Panc1 (cell line): ENCODE results near the gene ZNF580.

Experiments
- CTCF ChIP-seq: fragments of 450-650 bp; IDR thresholded peaks from 2 replicates; pipeline ENCODE4 v1.5.1; 2017; ENCODE audit warnings: mild to moderate bottlenecking
- POLR2AphosphoS5 ChIP-seq: IDR thresholded peaks from 2 replicates; pipeline ENCODE4 v1.6.1; 2012; ENCODE audit warnings: mild to moderate bottlenecking, low read depth, low read length, moderate library complexity
- TF ChIP-seq, protein P1 (sequence below), 2 experiments: IDR thresholded peaks; 2 replicates each; pipeline ENCODE4 v1.6.1; 2011 to 2012; ENCODE audit warnings: low read depth in 2 of 2, control low read depth in 1 of 2, low read length in 1 of 2, mild to moderate bottlenecking in 1 of 2, moderate library complexity in 1 of 2; ENCODE audit not compliant: insufficient read depth in 1 of 2

DNA sequence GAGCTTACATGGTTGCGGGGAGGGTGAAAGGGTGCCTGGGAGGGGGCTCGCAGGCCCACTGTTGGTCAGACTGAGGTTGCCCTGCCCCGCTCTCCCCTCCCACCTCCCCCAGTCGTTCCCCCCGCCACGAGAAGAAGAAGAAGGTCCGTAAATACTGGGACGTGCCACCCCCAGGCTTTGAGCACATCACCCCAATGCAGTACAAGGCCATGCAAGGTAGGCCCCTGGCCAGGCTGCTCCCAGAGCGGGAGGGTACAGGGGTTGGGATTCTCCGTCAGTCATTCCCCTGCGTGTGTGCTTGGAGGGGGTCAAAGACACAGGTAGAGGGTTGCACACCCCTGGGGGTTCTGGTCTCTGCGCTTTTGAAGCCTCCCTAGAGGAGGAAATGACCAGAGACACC, 19.6 kb downstream of the ZNF580 start:
- TF ChIP-seq CTCF (no peak), POLR2AphosphoS5 (no peak)
- TF ChIP-seq, protein P1, sequence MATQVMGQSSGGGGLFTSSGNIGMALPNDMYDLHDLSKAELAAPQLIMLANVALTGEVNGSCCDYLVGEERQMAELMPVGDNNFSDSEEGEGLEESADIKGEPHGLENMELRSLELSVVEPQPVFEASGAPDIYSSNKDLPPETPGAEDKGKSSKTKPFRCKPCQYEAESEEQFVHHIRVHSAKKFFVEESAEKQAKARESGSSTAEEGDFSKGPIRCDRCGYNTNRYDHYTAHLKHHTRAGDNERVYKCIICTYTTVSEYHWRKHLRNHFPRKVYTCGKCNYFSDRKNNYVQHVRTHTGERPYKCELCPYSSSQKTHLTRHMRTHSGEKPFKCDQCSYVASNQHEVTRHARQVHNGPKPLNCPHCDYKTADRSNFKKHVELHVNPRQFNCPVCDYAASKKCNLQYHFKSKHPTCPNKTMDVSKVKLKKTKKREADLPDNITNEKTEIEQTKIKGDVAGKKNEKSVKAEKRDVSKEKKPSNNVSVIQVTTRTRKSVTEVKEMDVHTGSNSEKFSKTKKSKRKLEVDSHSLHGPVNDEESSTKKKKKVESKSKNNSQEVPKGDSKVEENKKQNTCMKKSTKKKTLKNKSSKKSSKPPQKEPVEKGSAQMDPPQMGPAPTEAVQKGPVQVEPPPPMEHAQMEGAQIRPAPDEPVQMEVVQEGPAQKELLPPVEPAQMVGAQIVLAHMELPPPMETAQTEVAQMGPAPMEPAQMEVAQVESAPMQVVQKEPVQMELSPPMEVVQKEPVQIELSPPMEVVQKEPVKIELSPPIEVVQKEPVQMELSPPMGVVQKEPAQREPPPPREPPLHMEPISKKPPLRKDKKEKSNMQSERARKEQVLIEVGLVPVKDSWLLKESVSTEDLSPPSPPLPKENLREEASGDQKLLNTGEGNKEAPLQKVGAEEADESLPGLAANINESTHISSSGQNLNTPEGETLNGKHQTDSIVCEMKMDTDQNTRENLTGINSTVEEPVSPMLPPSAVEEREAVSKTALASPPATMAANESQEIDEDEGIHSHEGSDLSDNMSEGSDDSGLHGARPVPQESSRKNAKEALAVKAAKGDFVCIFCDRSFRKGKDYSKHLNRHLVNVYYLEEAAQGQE (IDR thresholded peaks at IDR 0.05; ENCODE audit: insufficient read depth in 1 of 2, low read depth in 2 of 2, low read length in 1 of 2), result no peak
